Transverse colon (tissue), 4 donors: ENCODE data around the gene IFT88. TPM values are rescaled to one million over a fixed set of nuclear protein-coding genes. Genes with fewer than 3 reads are reported as not detected.
"Not testable (repeated sequence)": the region's sequence is repeated elsewhere in the genome, so short reads cannot be mapped to it uniquely, and the experiment has no call there.

ENCODE experiments used
- DNase-seq: peaks from one replicate; pipeline ENCODE4 v3.0.0-alpha.2; 2019
- H3K27ac ChIP-seq, 4 donors: fragments of 200-600 bp; sonication (generic); 2 replicates each; pipeline ENCODE4 v1.5.1; 2016 to 2018; ENCODE audit warnings: inconsistent platforms in 4 of 4
- H3K27me3 ChIP-seq: fragments of 200-600 bp; sonication (generic); 2 replicates; pipeline ENCODE4 v1.5.1; 2017; ENCODE audit warnings: inconsistent platforms
- H3K36me3 ChIP-seq, 4 donors: fragments of 200-600 bp; sonication (generic); 2 replicates each; pipeline ENCODE4 v1.5.1; 2017 to 2019; ENCODE audit warnings: inconsistent platforms in 4 of 4
- H3K4me1 ChIP-seq, 4 donors: fragments of 200-600 bp; sonication (generic); 2 replicates each; pipeline ENCODE4 v1.5.1; 2017 to 2020; ENCODE audit warnings: inconsistent platforms in 4 of 4
- H3K4me3 ChIP-seq, 4 donors: fragments of 200-600 bp; sonication (generic); 1 replicate in 1 of 4; 2 replicates in 3 of 4; pipeline versions ENCODE4 v1.5.1 to v1.6.1; 2017 to 2019; ENCODE audit warnings: inconsistent platforms in 4 of 4
- H3K9me3 ChIP-seq, 2 donors: fragments of 200-600 bp; sonication (generic); 2 replicates each; pipeline ENCODE4 v1.5.1; 2017 to 2019; ENCODE audit warnings: inconsistent platforms in 2 of 2
- CTCF ChIP-seq, 5 experiments: fragments of 200-600 bp in 3 of 5; fragments of 450-650 bp in 2 of 5; sonication (generic) in 3 of 5; IDR thresholded peaks; 1 replicate in 2 of 5; 2 replicates in 3 of 5; pipeline ENCODE4 v1.5.1; 2016 to 2017; ENCODE audit warnings: antibody characterized with exemption in 5 of 5, inconsistent platforms in 3 of 5, mild to moderate bottlenecking in 2 of 5, moderate library complexity in 1 of 5
- EP300 ChIP-seq: sonication (generic); formaldehyde crosslinking; IDR thresholded peaks from one replicate; pipeline ENCODE4 v1.6.1; 2017; ENCODE audit warnings: antibody characterized with exemption, low read depth
- POLR2A ChIP-seq: fragments of 450-650 bp; IDR thresholded peaks from one replicate; pipeline ENCODE4 v1.6.1; 2016; ENCODE audit warnings: antibody characterized with exemption, mild to moderate bottlenecking, moderate library complexity
- POLR2AphosphoS5 ChIP-seq, 3 donors: sonication (generic); formaldehyde crosslinking; IDR thresholded peaks; one replicate each; pipeline ENCODE4 v1.6.1; 2016; ENCODE audit warnings: antibody characterized with exemption in 3 of 3
- WGBS, 2 donors: methylation state at CpG; one replicate each; pipeline ENCODE4 v1.1.5; 2018; ENCODE audit warnings: low coverage in 1 of 2; 5-methylcytosine and 5-hydroxymethylcytosine counted together
- in situ Hi-C, 4 donors: fragments of 200-750 bp; cut with MboI; loops; one replicate each; pipeline versions ENCODE4 v1.15.0 to v1.15.1; 2017; ENCODE audit warnings: low sequenced_read_pairs in 3 of 4, low pct_ligation_motif_present in 1 of 4, low pct_unique_long_range_greater_than_20kb in 1 of 4
- intact Hi-C: fragments of 100-400 bp; cut with DNase I; formaldehyde crosslinking; loops from one replicate; pipeline ENCODE4 v1.15.1; 2023; ENCODE audit warnings: low total_unique reads
- total RNA-seq, 4 donors: library from RNA; depleted of rRNA; stranded (reverse); fragments of >200 nt; gene quantifications; one replicate each; pipeline ENCODE4 v1.1.0, GENCODE V29; 2016

IFT88 gene
- total RNA-seq, 4 donors from 2014 or later: 3.4 to 22.9 (median 16.6) TPM

- intact Hi-C loops (no loop called here), in situ Hi-C loops (loop anchor here in 1 of 4 donors (25.0 kb wide), 1 partner anchor 164 kb away; no protein-coding TSS in a partner anchor)
- Histone ChIP-seq H3K36me3 (no peaks in the 10 kb centered on the region), H3K27ac (no peak overlapping the region), H3K9me3 (no peaks in the 10 kb centered on the region), H3K4me3 (no peak overlapping the region), H3K4me1 (no peaks in the 10 kb centered on the region), H3K27me3 (no peaks in the 10 kb centered on the region)
- no peak for DNase-seq
- TF ChIP-seq POLR2A (no peak), CTCF (IDR thresholded peaks at IDR 0.05) (no peak), EP300 (no peak), POLR2AphosphoS5 (IDR thresholded peaks at IDR 0.05) (no peak)
- 74% methylated on average over 2 of the region's 2 CpGs; no CpG with 5 or more reads in 1 of the 2 donors for WGBS, 2 donors
These were observed 109.3 kb downstream of the IFT88 start for GRCh38 chr13:20676213-20676612.

- H3K36me3 ChIP-seq, H3K27ac ChIP-seq, H3K4me3 ChIP-seq, DNase-seq, H3K4me1 ChIP-seq, intact Hi-C loops, H3K27me3 ChIP-seq, H3K9me3 ChIP-seq: not testable (repeated sequence)
- WGBS, 2 donors: 70 to 79% methylated on average over 4 to 7 of the region's 7 CpGs
- in situ Hi-C loops: loop anchor here in 1 of 4 donors (25.0 kb wide), 1 partner anchor 166 kb away; no protein-coding TSS in a partner anchor
These were observed 111.6 kb downstream of the IFT88 start for GRCh38 chr13:20678606-20679005.

GRCh38 chr13:20679879-20680278, 112.9 kb downstream of the IFT88 start:
- Histone ChIP-seq H3K27me3 (no peaks in the 10 kb centered on the region), H3K9me3 (no peaks in the 10 kb centered on the region), H3K27ac (no peak overlapping the region), H3K4me1 (no peaks in the 10 kb centered on the region), H3K4me3 (no peak overlapping the region), H3K36me3 (no peaks in the 10 kb centered on the region)
- WGBS, 2 donors: 63 to 95% methylated on average over 3 of the region's 3 CpGs
- in situ Hi-C loops: loop anchor here in 1 of 4 donors (25.0 kb wide), 1 partner anchor 168 kb away; no protein-coding TSS in a partner anchor
- intact Hi-C loops: no loop called here
- DNase-seq: no peak
- TF ChIP-seq POLR2A (no peak), CTCF (IDR thresholded peaks at IDR 0.05) (no peak), EP300 (no peak), POLR2AphosphoS5 (IDR thresholded peaks at IDR 0.05) (no peak)

- no peak overlapping the region for H3K27ac ChIP-seq
- intact Hi-C loops: no loop called here
- H3K36me3 ChIP-seq: no peaks in the 10 kb centered on the region
- H3K4me1 ChIP-seq: no peaks in the 10 kb centered on the region
- in situ Hi-C loops: loop anchor here in 1 of 4 donors (25.0 kb wide), 1 partner anchor 168 kb away; no protein-coding TSS in a partner anchor
- TF ChIP-seq CTCF (IDR thresholded peaks at IDR 0.05): no peak
- TF ChIP-seq EP300: no peak
- TF ChIP-seq POLR2A: no peak
- TF ChIP-seq POLR2AphosphoS5 (IDR thresholded peaks at IDR 0.05): no peak
- no peak overlapping the region for H3K4me3 ChIP-seq
- no peaks in the 10 kb centered on the region for H3K27me3 ChIP-seq
- no peak for DNase-seq
- no peaks in the 10 kb centered on the region for H3K9me3 ChIP-seq
- 95 to 98% methylated on average over 3 to 10 of the region's 10 CpGs for WGBS, 2 donors
These were observed 113.6 kb downstream of the IFT88 start for GRCh38 chr13:20680416-20681080.

- intact Hi-C loops: not testable (repeated sequence)
These were observed 114.5 kb downstream of the IFT88 start for GRCh38 chr13:20681481-20681880.

More at GRCh38 chr13:20681481-20681880, 114.5 kb downstream of the IFT88 start:
- H3K4me3 ChIP-seq, H3K27me3 ChIP-seq, H3K4me1 ChIP-seq, H3K27ac ChIP-seq, DNase-seq, H3K9me3 ChIP-seq, H3K36me3 ChIP-seq: not testable (repeated sequence)
- in situ Hi-C loops: loop anchor here in 1 of 4 donors (25.0 kb wide), 1 partner anchor 169 kb away; no protein-coding TSS in a partner anchor
- 52 to 87% methylated on average over 5 of the region's 5 CpGs for WGBS, 2 donors
